Mesothelial cell of epicardium (in vitro differentiated cells): ENCODE measurements around the gene MAPT. TPM values are rescaled to one million over a fixed set of nuclear protein-coding genes. Genes with fewer than 3 reads are reported as not detected.

Experiments used
- DNase-seq, 2 experiments: peaks; one replicate each; pipeline ENCODE4 v3.0.0; 2021; ENCODE audit warnings: low spot score in 2 of 2; ENCODE audit not compliant: unreplicated experiment in 2 of 2
- H3K27ac Mint-ChIP-seq: 2 replicates; pipeline ENCODE4 v1.8.0; 2021; ENCODE audit warnings: mixed read lengths
- H3K27me3 Mint-ChIP-seq: 2 replicates; pipeline ENCODE4 v1.8.0; 2021; ENCODE audit warnings: low read depth, mixed read lengths
- H3K36me3 Mint-ChIP-seq: 2 replicates; pipeline ENCODE4 v1.8.0; 2021; ENCODE audit warnings: mixed read lengths
- H3K4me1 Mint-ChIP-seq: 2 replicates; pipeline ENCODE4 v1.8.0; 2021; ENCODE audit warnings: mixed read lengths
- H3K4me3 Mint-ChIP-seq: 2 replicates; pipeline ENCODE4 v1.8.0; 2021; ENCODE audit warnings: mild to moderate bottlenecking, moderate library complexity, mixed read lengths
- H3K9me3 Mint-ChIP-seq: 2 replicates; pipeline ENCODE4 v1.8.0; 2021; ENCODE audit warnings: mixed read lengths
- CTCF ChIP-seq: fragments of 200-600 bp; sonication (generic); IDR thresholded peaks from one replicate; pipeline ENCODE4 v1.5.0; 2021; ENCODE audit warnings: antibody characterized with exemption; ENCODE audit not compliant: unreplicated experiment
- total RNA-seq: library from RNA; stranded (reverse); gene quantifications from 3 replicates; pipeline ENCODE4 v1.2.1, GENCODE V29; 2021

The MAPT gene
- total RNA-seq, 1 donor from 2014 or later = 2.8 TPM

- H3K27ac Mint-ChIP-seq = no peak overlapping the region
- no peaks in the 10 kb centered on the region for H3K9me3 Mint-ChIP-seq
- H3K4me1 Mint-ChIP-seq = peaks cover 6% of the 10 kb centered on the region
- H3K27me3 Mint-ChIP-seq = no peaks in the 10 kb centered on the region
- no peak for DNase-seq
- no peaks in the 10 kb centered on the region for H3K36me3 Mint-ChIP-seq
- H3K4me3 Mint-ChIP-seq = no peak overlapping the region
- no peak for TF ChIP-seq CTCF
Observed at GRCh38 chr17:45997624-45998023, 103.3 kb downstream of the MAPT start.

GRCh38 chr17:45998987-45999899 is 104.9 kb downstream of the MAPT start, which contains the start of gene STH:
Gene STH, plus strand, starts transcription at chr17:45999250. Its CDS starts 30 bp downstream, at chr17:45999280.
- no peak within 1 kb of the TSS for H3K27ac Mint-ChIP-seq
- no peaks in the 10 kb centered on the region for H3K4me1 Mint-ChIP-seq
- no peaks in the 10 kb centered on the region for H3K36me3 Mint-ChIP-seq
- H3K9me3 Mint-ChIP-seq = no peaks in the 10 kb centered on the region
- TF ChIP-seq CTCF = no peak
- no peaks in the 10 kb centered on the region for H3K27me3 Mint-ChIP-seq
- DNase-seq = no peak
- H3K4me3 Mint-ChIP-seq = no peak within 1 kb of the TSS

GRCh38 chr17:45999900-46000290 is 105.5 kb downstream of the MAPT start:
- Mint-ChIP-seq H3K4me3 (no peak overlapping the region), H3K4me1 (no peaks in the 10 kb centered on the region), H3K36me3 (no peaks in the 10 kb centered on the region), H3K9me3 (no peaks in the 10 kb centered on the region), H3K27ac (no peak overlapping the region), H3K27me3 (no peaks in the 10 kb centered on the region)
- DNase-seq = no peak
- TF ChIP-seq CTCF = no peak

GRCh38 chr17:46000292-46000691 is 105.9 kb downstream of the MAPT start:
- no peaks in the 10 kb centered on the region for H3K4me1 Mint-ChIP-seq
- no peak overlapping the region for H3K27ac Mint-ChIP-seq
- DNase-seq = no peak
- H3K27me3 Mint-ChIP-seq = no peaks in the 10 kb centered on the region
- no peak overlapping the region for H3K4me3 Mint-ChIP-seq
- TF ChIP-seq CTCF = no peak
- H3K36me3 Mint-ChIP-seq = no peaks in the 10 kb centered on the region
- H3K9me3 Mint-ChIP-seq = no peaks in the 10 kb centered on the region

- H3K27me3 Mint-ChIP-seq = no peaks in the 10 kb centered on the region
- TF ChIP-seq CTCF = no peak
- no peak overlapping the region for H3K4me3 Mint-ChIP-seq
- H3K9me3 Mint-ChIP-seq = peaks cover 1% of the 10 kb centered on the region
- no peaks in the 10 kb centered on the region for H3K4me1 Mint-ChIP-seq
- no peaks in the 10 kb centered on the region for H3K36me3 Mint-ChIP-seq
- DNase-seq = no peak
- no peak overlapping the region for H3K27ac Mint-ChIP-seq
Observed at GRCh38 chr17:46000757-46001156, 106.4 kb downstream of the MAPT start.
